Smooth muscle cell (in vitro differentiated cells): ENCODE measurements around the gene ASB6. TPM values are rescaled to one million over a fixed set of nuclear protein-coding genes. Genes with fewer than 3 reads are reported as not detected.

Experiments
- DNase-seq: peaks from one replicate; lab custom pipeline; 2025; ENCODE audit not compliant: unreplicated experiment; lab: John Stamatoyannopoulos, UW
- H2AFZ ChIP-seq: fragments of 200-600 bp; sonication (generic); 2 replicates; pipeline ENCODE4 v1.6.0; 2016; ENCODE audit warnings: antibody characterized with exemption, low read depth, mild to moderate bottlenecking
- H3F3A ChIP-seq: fragments of 200-600 bp; sonication (generic); 2 replicates; pipeline ENCODE4 v1.6.0; 2017; ENCODE audit warnings: antibody characterized with exemption, low read depth
- H3K27ac ChIP-seq: fragments of 200-600 bp; sonication (generic); 2 replicates; pipeline ENCODE4 v1.5.1; 2016; ENCODE audit warnings: low read depth, mild to moderate bottlenecking
- H3K27me3 ChIP-seq: fragments of 200-600 bp; sonication (generic); 2 replicates; pipeline ENCODE4 v1.6.1; 2016; ENCODE audit warnings: low read depth, mild to moderate bottlenecking
- H3K36me3 ChIP-seq: fragments of 200-600 bp; sonication (generic); 2 replicates; pipeline ENCODE4 v1.5.1; 2016; ENCODE audit warnings: low read depth
- H3K4me1 ChIP-seq: fragments of 200-600 bp; sonication (generic); 2 replicates; pipeline ENCODE4 v1.5.1; 2016; ENCODE audit warnings: low read depth
- H3K4me2 ChIP-seq: fragments of 200-600 bp; sonication (generic); 2 replicates; pipeline ENCODE4 v1.6.0; 2016; ENCODE audit warnings: mild to moderate bottlenecking
- H3K4me3 ChIP-seq: fragments of 200-600 bp; sonication (generic); 2 replicates; pipeline ENCODE4 v1.5.1; 2016; ENCODE audit warnings: mild to moderate bottlenecking
- H3K79me2 ChIP-seq: fragments of 200-600 bp; sonication (generic); 2 replicates; pipeline ENCODE4 v1.6.0; 2016; ENCODE audit warnings: low read depth, mild to moderate bottlenecking
- H3K9ac ChIP-seq: fragments of 200-600 bp; sonication (generic); 2 replicates; pipeline ENCODE4 v1.6.0; 2016; ENCODE audit warnings: low read depth
- H3K9me3 ChIP-seq: fragments of 200-600 bp; sonication (generic); replicated peaks from 2 replicates; pipeline ENCODE4 v1.5.1; 2016; ENCODE audit warnings: low read depth
- H4K20me1 ChIP-seq: fragments of 200-600 bp; sonication (generic); 2 replicates; pipeline ENCODE4 v1.6.0; 2016; ENCODE audit warnings: low read depth
- CTCF ChIP-seq: fragments of 200-600 bp; sonication (generic); IDR thresholded peaks from 2 replicates; pipeline ENCODE4 v1.5.1; 2017; ENCODE audit warnings: borderline replicate concordance, mild to moderate bottlenecking, antibody characterized with exemption; ENCODE audit not compliant: insufficient read depth, poor library complexity, severe bottlenecking
- WGBS: methylation state at CpG from one replicate; pipeline ENCODE4 v1.1.7; 2016; ENCODE audit warnings: low lambda C conversion rate; 5-methylcytosine and 5-hydroxymethylcytosine counted together
- polyA plus RNA-seq: library from polyadenylated mRNA; unstranded; fragments of >200 nt; fragmentation: Nextera tagmentation; extraction: Ambion mirVana; gene quantifications from 2 replicates; pipeline ENCODE4 v1.2.1, GENCODE V29; 2016
- total RNA-seq: library from RNA; depleted of rRNA; stranded (reverse); fragments of >200 nt; gene quantifications from 2 replicates; pipeline ENCODE4 v1.2.3, GENCODE V29; 2014

ASB6 gene
- total and polyA plus RNA-seq, 2 experiments from 2014 or later = 13.8 to 26.0 TPM

GRCh38 chr9:129606161-129607026 is 35.6 kb downstream of the ASB6 start:
- Histone ChIP-seq H3K27ac (peak overlapping the region; percentile 31), H3K36me3 (no peaks in the 10 kb centered on the region), H3F3A (peaks cover 21% of the 10 kb centered on the region), H4K20me1 (no peaks in the 10 kb centered on the region), H3K4me3 (no peak overlapping the region), H3K79me2 (no peaks in the 10 kb centered on the region), H3K27me3 (no peaks in the 10 kb centered on the region), H3K4me2 (no peak overlapping the region), H3K4me1 (peaks cover 13% of the 10 kb centered on the region), H3K9me3 (no peaks in the 10 kb centered on the region), H3K9ac (no peak overlapping the region), H2AFZ (no peak overlapping the region)
- WGBS = 74% methylated on average over 15 of the region's 15 CpGs
- no peak for TF ChIP-seq CTCF
- no peak for DNase-seq

- no peaks in the 10 kb centered on the region for H3K36me3 ChIP-seq
- TF ChIP-seq CTCF = no peak
- H3K9ac ChIP-seq = no peak overlapping the region
- no peak for DNase-seq
- peaks cover 21% of the 10 kb centered on the region for H3F3A ChIP-seq
- H3K79me2 ChIP-seq = no peaks in the 10 kb centered on the region
- H3K4me1 ChIP-seq = peaks cover 8% of the 10 kb centered on the region
- H3K4me2 ChIP-seq = no peak overlapping the region
- no peak overlapping the region for H2AFZ ChIP-seq
- no peak overlapping the region for H3K4me3 ChIP-seq
- no peaks in the 10 kb centered on the region for H4K20me1 ChIP-seq
- no peak overlapping the region for H3K27ac ChIP-seq
- H3K9me3 ChIP-seq = no peaks in the 10 kb centered on the region
- H3K27me3 ChIP-seq = no peaks in the 10 kb centered on the region
- 89% methylated on average over 8 of the region's 8 CpGs for WGBS
Measured at GRCh38 chr9:129604766-129605163, 37.2 kb downstream of the ASB6 start.

GRCh38 chr9:129604056-129604765 is 37.7 kb downstream of the ASB6 start:
- Histone ChIP-seq H3K9ac (no peak overlapping the region), H3K27ac (no peak overlapping the region), H3K27me3 (no peaks in the 10 kb centered on the region), H3K4me3 (no peak overlapping the region), H3K36me3 (no peaks in the 10 kb centered on the region), H4K20me1 (no peaks in the 10 kb centered on the region), H3K4me2 (no peak overlapping the region), H2AFZ (no peak overlapping the region), H3K79me2 (no peaks in the 10 kb centered on the region), H3K9me3 (no peaks in the 10 kb centered on the region), H3K4me1 (peaks cover 6% of the 10 kb centered on the region), H3F3A (peaks cover 21% of the 10 kb centered on the region)
- DNase-seq = no peak
- 85% methylated on average over 12 of the region's 12 CpGs for WGBS
- no peak for TF ChIP-seq CTCF
